Ovary (tissue), 9 donors: ENCODE measurements around the gene KLHL8. TPM values are rescaled to one million over a fixed set of nuclear protein-coding genes. Genes with fewer than 3 reads are reported as not detected.

Source experiments
- DNase-seq, 5 donors: peaks; one replicate each; pipeline ENCODE4 v3.0.0-alpha.2; 2019 to 2020
- H3K27ac ChIP-seq, 2 donors: fragments of 200-600 bp; one replicate each; pipeline versions ENCODE4 v1.5.1 to v1.8.0; 2019 to 2022
- H3K27me3 ChIP-seq: fragments of 200-600 bp; one replicate; pipeline ENCODE4 v1.8.0; 2022
- H3K36me3 ChIP-seq: fragments of 200-600 bp; sonication (generic); one replicate; pipeline ENCODE4 v1.5.1; 2019
- H3K4me1 ChIP-seq: one replicate; pipeline ENCODE4 v1.8.1; 2013; ENCODE audit warnings: mild to moderate bottlenecking, moderate library complexity; ENCODE audit not compliant: insufficient read depth
- H3K4me3 ChIP-seq: fragments of 200-600 bp; sonication (generic); one replicate; pipeline ENCODE4 v1.5.1; 2017
- H3K9me3 ChIP-seq, 2 donors: fragments of 200-600 bp in 1 of 2; sonication (generic) in 1 of 2; one replicate each; pipeline versions ENCODE4 v1.5.1 to v1.8.1; 2013 to 2019; ENCODE audit warnings: mild to moderate bottlenecking in 1 of 2, moderate library complexity in 1 of 2
- EP300 ChIP-seq: sonication (generic); formaldehyde crosslinking; IDR thresholded peaks from one replicate; pipeline ENCODE4 v1.6.1; 2017; ENCODE audit warnings: antibody characterized with exemption
- POLR2A ChIP-seq: fragments of 450-650 bp; IDR thresholded peaks from one replicate; pipeline ENCODE4 v1.6.1; 2017; ENCODE audit warnings: antibody characterized with exemption, mild to moderate bottlenecking, moderate library complexity
- WGBS, 3 donors: extraction: QIAGEN DNeasy Blood & Tissue Kit in 1 of 3; methylation state at CpG; one replicate each; pipeline versions ENCODE4 v1.1.5 to v1.1.7; 2013 to 2017; 5-methylcytosine and 5-hydroxymethylcytosine counted together
- intact Hi-C, 4 donors: fragments of 100-400 bp; cut with DNase I; formaldehyde crosslinking; loops; one replicate each; pipeline versions ENCODE4 v1.11.0 to v1.15.1; 2022 to 2023
- polyA plus RNA-seq, 2 donors: library from polyadenylated mRNA; stranded (reverse); fragments of 200-250 nt in 1 of 2; fragments of 350-450 nt in 1 of 2; fragmentation: Illumina TruSeq in 1 of 2; extraction: RNeasy Lipid Tissue Mini Kit (QIAGEN cat#74804) in 1 of 2; gene quantifications; one replicate each; pipeline ENCODE4 v1.2.3, GENCODE V29; 2013 to 2014
- total RNA-seq, 7 donors: library from RNA; depleted of rRNA in 2 of 7; stranded (reverse); fragments of >200 nt in 2 of 7; fragmentation: NEBNext Ultra II Directional in 3 of 7; extraction: Animal tissue kit (Norgen Biotek cat#: 25700) in 3 of 7; gene quantifications; one replicate each; pipeline versions ENCODE4 v1.1.0 to v1.2.4, GENCODE V29; 2016 to 2023
- TF ChIP-seq, protein P1 (sequence below), 3 donors: fragments of 450-650 bp in 2 of 3; fragments of 200-600 bp in 1 of 3; IDR thresholded peaks; one replicate each; pipeline versions ENCODE4 v1.5.1 to v1.8.0; 2016 to 2022; ENCODE audit warnings: antibody characterized with exemption in 3 of 3, mild to moderate bottlenecking in 1 of 3
- donor health status: DM: no; HTN: no; CAD: no; lungs with moderate emphysema.
- donor health status: DM: no; HTN: no; CAD: no.
- donor health status: Bipolar disorder and iron deficiency.
- donor health status: DM: yes; HTN: yes; CAD: no.
- donor health status: DM: no; HTN: no; CAD: no.
- donor health status: DM: yes; HTN: yes; CAD: no.

Gene KLHL8
- total and polyA plus RNA-seq, 9 donors = 4.1 to 13.1 (median 11.4) TPM

DNA sequence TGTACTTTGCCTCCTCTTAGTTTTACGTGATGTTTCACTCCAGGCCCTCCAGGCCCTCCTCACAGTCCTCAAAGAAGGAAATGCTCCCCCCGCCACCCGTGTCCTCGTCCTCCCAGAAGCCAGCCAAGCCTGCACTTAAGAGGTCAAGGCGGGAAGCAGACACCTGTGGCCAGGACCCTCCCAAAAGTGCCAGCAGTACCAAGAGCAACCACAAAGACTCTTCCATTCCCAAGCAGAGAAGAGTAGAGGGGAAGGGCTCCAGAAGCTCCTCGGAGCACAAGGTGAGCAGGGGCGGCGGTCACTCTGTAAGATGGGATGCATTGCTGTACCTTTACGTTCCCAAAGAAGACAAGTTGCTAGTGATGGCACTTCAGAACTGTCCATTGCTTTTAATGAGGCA, 94.4 kb downstream of the KLHL8 start:
- TF ChIP-seq POLR2A (no peak), EP300 (no peak)
- TF ChIP-seq, protein P1, sequence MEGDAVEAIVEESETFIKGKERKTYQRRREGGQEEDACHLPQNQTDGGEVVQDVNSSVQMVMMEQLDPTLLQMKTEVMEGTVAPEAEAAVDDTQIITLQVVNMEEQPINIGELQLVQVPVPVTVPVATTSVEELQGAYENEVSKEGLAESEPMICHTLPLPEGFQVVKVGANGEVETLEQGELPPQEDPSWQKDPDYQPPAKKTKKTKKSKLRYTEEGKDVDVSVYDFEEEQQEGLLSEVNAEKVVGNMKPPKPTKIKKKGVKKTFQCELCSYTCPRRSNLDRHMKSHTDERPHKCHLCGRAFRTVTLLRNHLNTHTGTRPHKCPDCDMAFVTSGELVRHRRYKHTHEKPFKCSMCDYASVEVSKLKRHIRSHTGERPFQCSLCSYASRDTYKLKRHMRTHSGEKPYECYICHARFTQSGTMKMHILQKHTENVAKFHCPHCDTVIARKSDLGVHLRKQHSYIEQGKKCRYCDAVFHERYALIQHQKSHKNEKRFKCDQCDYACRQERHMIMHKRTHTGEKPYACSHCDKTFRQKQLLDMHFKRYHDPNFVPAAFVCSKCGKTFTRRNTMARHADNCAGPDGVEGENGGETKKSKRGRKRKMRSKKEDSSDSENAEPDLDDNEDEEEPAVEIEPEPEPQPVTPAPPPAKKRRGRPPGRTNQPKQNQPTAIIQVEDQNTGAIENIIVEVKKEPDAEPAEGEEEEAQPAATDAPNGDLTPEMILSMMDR (IDR thresholded peaks at IDR 0.05) = no peak
- 96 to 98% (median 98%) methylated on average over 9 of the region's 9 CpGs for WGBS, 3 donors
- H3K27me3 ChIP-seq = no peaks in the 10 kb centered on the region
- intact Hi-C loops = no loop called here
- H3K4me3 ChIP-seq = no peak overlapping the region
- H3K9me3 ChIP-seq = no peaks in the 10 kb centered on the region
- H3K36me3 ChIP-seq = no peaks in the 10 kb centered on the region
- DNase-seq = no peak
- no peak overlapping the region for H3K27ac ChIP-seq
- H3K4me1 ChIP-seq = peaks cover 2% of the 10 kb centered on the region

DNA sequence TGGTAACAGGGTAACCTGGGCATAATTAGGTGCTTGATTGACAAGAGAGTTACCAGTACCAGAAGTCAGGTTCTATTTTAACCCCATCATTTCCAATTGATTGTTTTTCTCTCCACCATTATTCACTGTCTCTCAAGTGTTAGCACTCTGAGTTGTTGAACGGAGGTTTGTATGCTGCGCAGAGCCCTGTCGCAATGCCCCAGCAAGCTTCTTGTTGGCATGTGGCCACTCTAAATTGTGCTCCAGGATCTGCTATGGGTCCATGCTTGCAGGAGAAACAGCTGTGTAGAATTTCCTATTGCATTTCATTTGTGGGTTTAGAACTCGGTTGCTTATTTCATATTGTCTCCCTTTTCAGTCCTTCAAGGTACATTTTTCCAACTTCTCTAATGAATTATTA, 98.2 kb downstream of the KLHL8 start:
- no peaks in the 10 kb centered on the region for H3K27me3 ChIP-seq
- no peaks in the 10 kb centered on the region for H3K9me3 ChIP-seq
- TF ChIP-seq EP300 (no peak), POLR2A (no peak)
- TF ChIP-seq, protein P1 (IDR thresholded peaks at IDR 0.05) = no peak
- 94 to 99% (median 97%) methylated on average over 4 of the region's 4 CpGs for WGBS, 3 donors
- no peak overlapping the region for H3K4me3 ChIP-seq
- peaks cover 7% of the 10 kb centered on the region for H3K4me1 ChIP-seq
- H3K27ac ChIP-seq = no peak overlapping the region
- no peaks in the 10 kb centered on the region for H3K36me3 ChIP-seq
- DNase-seq = no peak
- intact Hi-C loops = no loop called here

DNA sequence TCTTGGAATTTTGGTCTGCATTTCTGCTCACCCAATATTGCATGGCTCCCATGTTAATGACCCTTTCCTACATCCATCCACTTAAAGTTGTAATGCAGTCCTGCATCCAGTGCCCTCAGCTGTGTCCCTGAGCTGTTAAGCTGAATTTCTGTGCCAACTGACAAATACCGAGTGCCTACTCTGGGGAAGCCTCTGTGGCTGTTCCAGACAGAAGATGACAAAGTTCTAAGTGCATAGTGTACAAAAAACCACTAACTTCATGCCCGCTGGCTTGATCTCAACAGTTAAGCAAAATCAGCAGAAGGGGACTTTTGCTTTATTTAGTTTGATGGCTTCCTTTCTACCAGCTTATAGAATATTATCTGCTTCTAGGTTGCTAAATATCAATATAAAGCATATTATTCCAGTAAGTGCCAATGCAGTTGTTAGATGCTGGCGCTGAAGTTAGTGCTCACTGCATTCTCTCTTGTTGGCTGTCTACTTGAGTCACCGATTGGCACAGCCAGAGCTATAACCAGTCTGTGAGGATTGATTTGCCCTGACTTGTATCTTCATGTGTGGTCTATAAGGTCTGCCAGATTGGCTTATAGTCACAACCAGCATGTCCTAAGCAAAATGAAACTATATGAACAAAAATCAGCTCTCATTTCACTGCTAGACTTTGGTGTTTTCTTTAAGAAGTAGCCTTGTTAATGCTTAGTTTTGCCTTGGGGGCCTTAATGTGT, 98.9 kb downstream of the KLHL8 start:
- intact Hi-C loops = no loop called here
- no peak overlapping the region for H3K4me3 ChIP-seq

DNA sequence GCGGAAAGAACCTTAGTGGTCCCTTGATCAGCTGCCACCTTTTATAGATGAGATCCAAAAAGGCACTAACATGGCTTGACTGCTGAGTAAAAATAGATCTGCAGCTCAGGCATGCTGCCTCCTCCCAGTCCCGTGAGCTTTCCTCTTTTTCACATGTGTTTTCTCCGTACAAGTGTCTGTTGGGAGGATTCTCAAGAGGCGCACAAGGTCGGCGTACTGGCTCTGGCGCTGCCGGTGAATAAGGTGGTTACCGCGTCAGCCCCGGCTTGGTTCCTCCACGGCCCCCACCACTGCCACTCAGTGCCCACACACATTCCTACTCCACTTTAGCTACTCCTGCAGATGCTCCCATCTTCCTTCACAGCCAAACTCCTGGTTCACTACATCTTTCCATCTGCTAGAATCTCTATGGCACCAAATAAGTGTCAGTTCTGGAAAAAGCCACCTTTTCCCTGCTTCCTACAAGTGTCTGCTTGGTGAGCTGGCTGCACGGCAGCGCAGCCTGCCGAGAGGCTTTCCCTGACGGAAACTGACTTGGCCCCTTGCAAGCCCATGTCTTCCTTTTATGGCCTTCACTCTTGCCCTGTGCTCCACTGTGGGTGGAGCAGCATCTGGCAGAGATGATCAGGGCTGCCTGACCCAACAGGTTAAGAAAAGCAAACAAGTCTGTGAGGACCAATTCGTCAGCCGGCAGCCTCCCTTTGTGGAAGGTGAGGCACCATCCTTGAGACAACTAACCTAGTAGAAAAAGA, 99.8 kb downstream of the KLHL8 start:
- peak; percentile 49 to 81 (median 58) for DNase-seq
- TF ChIP-seq, protein P1 (IDR thresholded peaks at IDR 0.05) = peak in 1 of 3 donors; percentile 9
- no peak for TF ChIP-seq EP300
- Histone ChIP-seq H3K4me3 (peak overlapping the region; percentile 6), H3K9me3 (no peaks in the 10 kb centered on the region), H3K36me3 (no peaks in the 10 kb centered on the region), H3K27me3 (no peaks in the 10 kb centered on the region), H3K27ac (peak overlapping the region in 1 of 2 donors; percentile 12), H3K4me1 (peaks cover 7% of the 10 kb centered on the region)
- intact Hi-C loops = no loop called here
- WGBS, 3 donors = 45 to 50% (median 50%) methylated on average over 18 of the region's 18 CpGs

More for the DNA sequence above, 98.9 kb downstream of the KLHL8 start:
- H3K27me3 ChIP-seq = no peaks in the 10 kb centered on the region
- DNase-seq = no peak
- no peaks in the 10 kb centered on the region for H3K36me3 ChIP-seq
- peak overlapping the region in 1 of 2 donors; percentile 12 for H3K27ac ChIP-seq
- H3K9me3 ChIP-seq = no peaks in the 10 kb centered on the region
- peaks cover 7% of the 10 kb centered on the region for H3K4me1 ChIP-seq
- TF ChIP-seq EP300 (no peak), POLR2A (no peak)
- TF ChIP-seq, protein P1 (IDR thresholded peaks at IDR 0.05) = no peak
- 76 to 83% (median 76%) methylated on average over 4 of the region's 4 CpGs for WGBS, 3 donors
